ENCODE results near the gene RAP1B.

RAP1B gene

DNA sequence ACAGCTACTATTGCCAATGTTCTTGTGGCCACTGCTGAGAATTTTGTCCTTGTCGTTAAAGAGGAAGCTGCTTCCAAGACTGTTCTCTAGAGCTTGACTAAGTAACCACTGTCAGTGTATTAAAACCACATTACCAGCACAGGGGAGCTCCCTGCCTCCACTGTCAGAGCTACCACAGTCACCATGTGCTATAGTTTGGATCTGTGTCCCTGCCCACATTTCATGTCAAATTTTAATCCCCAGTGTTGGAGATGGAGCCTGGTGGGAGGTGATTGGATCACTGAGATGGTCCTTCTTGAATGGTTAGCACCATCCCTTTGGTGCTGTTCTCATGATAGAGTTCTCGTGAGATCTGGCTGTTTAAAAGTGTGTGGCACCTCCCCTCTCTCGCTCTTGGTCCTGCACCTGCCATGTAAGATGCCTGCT lies 23.2 kb upstream of the RAP1B start:
- in situ Hi-C loops (cut with HindIII; ENCODE audit: low pct_unique_long_range_greater_than_20kb, low sequenced_read_pairs) = no loop called here
- TF ChIP-seq JUND (IDR thresholded peaks at IDR 0.05; ENCODE audit: low read depth) = no peak
- no peak for DNase-seq (ENCODE audit: low read depth in 1 of 2, low spot score in 1 of 2)

DNA sequence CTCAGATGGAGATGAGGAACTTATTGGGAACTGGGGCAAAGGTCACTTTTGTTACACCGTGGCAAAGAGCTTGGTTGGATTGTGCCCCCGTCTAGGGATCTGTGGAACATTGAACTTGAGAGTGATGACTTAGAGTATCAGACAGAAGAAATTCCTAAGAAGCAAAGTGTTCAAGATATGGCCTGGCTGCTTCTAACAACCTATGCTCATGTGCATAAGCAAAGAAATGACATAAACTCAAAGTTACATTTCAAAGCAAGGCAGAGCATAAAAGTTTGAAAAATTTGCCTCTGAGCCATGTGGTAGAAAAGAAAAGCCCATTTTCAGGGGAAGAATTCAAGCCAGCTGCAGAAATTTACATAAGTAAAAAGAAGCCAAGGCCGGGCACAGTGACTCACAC lies 21.5 kb upstream of the RAP1B start:
- in situ Hi-C loops (cut with HindIII; ENCODE audit: low pct_unique_long_range_greater_than_20kb, low sequenced_read_pairs) = no loop called here
- no peak for DNase-seq (ENCODE audit: low read depth in 1 of 2, low spot score in 1 of 2)
- no peak for TF ChIP-seq JUND (IDR thresholded peaks at IDR 0.05; ENCODE audit: low read depth)

DNA sequence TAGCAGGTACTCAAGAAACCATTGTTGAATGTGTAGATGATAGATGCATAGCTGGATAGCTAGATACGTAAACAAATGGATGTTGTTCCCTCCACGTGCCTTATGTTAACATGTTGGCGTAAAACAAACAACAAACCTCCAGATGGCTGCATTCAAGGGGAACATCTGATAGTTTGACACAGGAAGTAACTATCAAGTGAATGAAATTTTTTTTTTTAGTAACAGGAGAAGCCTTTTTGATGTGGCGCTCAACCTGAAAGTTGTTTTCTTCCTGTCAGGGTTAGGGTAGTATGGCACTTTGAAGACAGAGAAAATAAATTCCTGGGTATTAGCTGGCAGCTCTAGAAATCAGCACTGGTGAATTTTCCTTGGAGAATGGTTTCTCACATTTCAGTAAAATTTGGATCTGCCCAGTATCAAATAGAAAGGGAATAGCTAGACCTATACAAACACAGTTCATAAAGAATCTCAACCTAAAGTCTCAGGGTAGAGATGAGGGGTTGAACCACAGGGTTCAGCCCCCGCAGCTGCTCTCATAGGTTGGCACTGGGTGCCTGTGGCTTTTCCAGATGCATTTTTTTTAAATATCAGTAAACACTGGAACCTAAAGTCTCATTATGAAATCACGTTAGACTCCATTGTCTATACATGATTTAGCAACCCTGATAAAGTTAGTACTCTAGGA lies 18.8 kb upstream of the RAP1B start:
- no peak for TF ChIP-seq JUND (IDR thresholded peaks at IDR 0.05; ENCODE audit: low read depth)
- DNase-seq (ENCODE audit: low read depth in 1 of 2, low spot score in 1 of 2) = no peak
- in situ Hi-C loops (cut with HindIII; ENCODE audit: low pct_unique_long_range_greater_than_20kb, low sequenced_read_pairs) = no loop called here

DNA sequence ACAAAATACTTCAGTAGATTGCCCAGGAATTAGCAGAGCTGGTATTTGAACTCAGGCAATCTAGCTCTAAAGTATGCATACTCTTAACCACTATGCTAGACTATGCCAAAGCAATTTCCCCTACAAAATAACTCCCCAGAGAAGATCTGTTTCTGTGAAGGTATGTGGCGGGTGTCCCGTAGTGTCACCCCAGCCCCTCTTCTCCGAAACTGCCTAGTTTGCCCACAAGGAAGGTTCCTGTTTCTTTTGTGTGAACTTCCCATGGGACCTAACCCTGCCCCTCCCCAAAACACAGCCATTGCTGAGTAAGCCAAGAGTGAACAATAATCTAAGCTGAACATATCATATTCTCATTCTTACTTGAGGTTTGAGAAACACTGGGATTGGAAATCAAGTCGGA lies 15.5 kb upstream of the RAP1B start:
- in situ Hi-C loops (cut with HindIII; ENCODE audit: low pct_unique_long_range_greater_than_20kb, low sequenced_read_pairs) = no loop called here
- no peak for DNase-seq (ENCODE audit: low read depth in 1 of 2, low spot score in 1 of 2)
- TF ChIP-seq JUND (IDR thresholded peaks at IDR 0.05; ENCODE audit: low read depth) = no peak

DNA sequence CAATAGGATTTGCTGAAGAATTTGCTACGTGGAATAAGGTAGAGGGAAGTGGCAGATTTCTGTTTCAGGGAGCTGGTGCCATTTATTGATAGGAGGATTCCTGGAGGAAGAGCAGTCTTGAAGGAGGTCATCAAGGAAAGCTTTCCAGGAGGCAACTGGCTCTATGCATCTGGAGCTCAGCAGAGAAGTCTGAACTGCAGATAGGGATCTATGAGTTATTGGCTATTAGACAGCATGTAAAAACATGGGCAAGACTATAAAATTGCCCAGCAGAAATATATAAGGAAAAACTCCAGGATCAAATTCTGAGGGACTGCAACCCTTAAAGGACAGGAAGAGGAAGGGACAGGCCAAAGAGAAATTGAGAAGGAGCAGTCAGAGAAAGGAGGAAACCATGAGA lies 8.9 kb upstream of the RAP1B start:
- TF ChIP-seq JUND (IDR thresholded peaks at IDR 0.05; ENCODE audit: low read depth) = no peak
- DNase-seq (ENCODE audit: low read depth in 1 of 2, low spot score in 1 of 2) = no peak
- in situ Hi-C loops (cut with HindIII; ENCODE audit: low pct_unique_long_range_greater_than_20kb, low sequenced_read_pairs) = no loop called here

DNA sequence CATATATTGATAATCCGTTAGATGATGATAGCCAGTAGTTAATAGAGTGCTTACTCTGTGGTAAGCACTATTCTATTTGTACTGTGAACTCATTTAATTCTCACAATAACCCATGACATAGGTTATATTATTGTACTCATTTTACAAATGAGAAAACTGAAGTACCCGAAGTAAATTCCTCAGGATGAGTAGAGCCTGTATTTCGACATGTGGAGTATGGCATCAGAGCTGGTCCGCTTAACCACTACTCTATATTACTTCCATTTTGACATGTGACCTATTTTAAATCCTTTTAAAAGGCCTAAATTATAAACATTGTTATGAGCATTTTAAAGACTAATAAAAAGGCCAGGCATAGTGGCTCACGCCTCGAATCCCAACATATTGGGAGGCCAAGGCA lies 8.0 kb upstream of the RAP1B start:
- DNase-seq (ENCODE audit: low read depth in 1 of 2, low spot score in 1 of 2) = no peak
- in situ Hi-C loops (cut with HindIII; ENCODE audit: low pct_unique_long_range_greater_than_20kb, low sequenced_read_pairs) = no loop called here
- TF ChIP-seq JUND (IDR thresholded peaks at IDR 0.05; ENCODE audit: low read depth) = no peak

DNA sequence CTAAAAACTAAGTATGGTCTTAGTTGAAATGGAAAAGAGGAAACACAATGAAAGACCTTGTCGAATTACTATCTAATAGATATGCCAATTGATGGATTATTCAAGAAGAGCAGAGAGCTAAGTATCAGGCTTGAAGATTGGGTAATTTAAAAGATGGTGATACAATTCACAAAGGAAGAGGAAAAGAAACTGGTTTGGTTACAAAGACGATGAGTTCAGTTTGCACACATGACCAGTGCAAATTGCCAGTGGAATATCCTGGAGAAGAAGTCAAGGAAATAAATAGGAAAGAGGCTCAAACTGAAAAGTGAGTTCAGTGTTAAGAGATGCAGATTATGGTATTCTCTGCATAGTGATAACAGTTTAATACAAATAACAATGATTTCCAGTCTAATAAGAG lies 2.5 kb upstream of the RAP1B start:
- in situ Hi-C loops (cut with HindIII; ENCODE audit: low pct_unique_long_range_greater_than_20kb, low sequenced_read_pairs) = no loop called here
- peak in 1 of 2 experiments; percentile 55 for DNase-seq (ENCODE audit: low read depth in 1 of 2, low spot score in 1 of 2)
- no peak for TF ChIP-seq JUND (IDR thresholded peaks at IDR 0.05; ENCODE audit: low read depth)

DNA sequence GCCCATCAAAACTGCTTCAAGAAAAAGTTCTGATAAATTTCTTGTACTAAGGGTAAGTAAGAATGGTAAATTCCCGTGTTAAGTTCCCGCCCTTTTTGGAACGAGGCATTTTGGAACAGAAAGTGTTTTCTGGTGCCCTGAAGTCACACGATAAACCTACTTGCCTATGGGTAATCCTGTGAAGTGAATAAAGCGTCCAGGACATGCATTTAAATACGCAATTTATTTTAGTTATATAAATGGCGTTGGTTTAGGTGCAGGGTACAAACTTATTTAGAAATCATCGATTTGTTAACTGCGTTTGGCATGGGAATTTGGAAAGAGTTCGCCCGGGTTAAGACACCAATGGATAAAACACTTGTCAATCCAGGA lies 715 bp upstream of the RAP1B start:
- no peak for TF ChIP-seq JUND (IDR thresholded peaks at IDR 0.05; ENCODE audit: low read depth)
- in situ Hi-C loops (cut with HindIII; ENCODE audit: low pct_unique_long_range_greater_than_20kb, low sequenced_read_pairs) = no loop called here
- DNase-seq (ENCODE audit: low read depth in 1 of 2, low spot score in 1 of 2) = no peak

DNA sequence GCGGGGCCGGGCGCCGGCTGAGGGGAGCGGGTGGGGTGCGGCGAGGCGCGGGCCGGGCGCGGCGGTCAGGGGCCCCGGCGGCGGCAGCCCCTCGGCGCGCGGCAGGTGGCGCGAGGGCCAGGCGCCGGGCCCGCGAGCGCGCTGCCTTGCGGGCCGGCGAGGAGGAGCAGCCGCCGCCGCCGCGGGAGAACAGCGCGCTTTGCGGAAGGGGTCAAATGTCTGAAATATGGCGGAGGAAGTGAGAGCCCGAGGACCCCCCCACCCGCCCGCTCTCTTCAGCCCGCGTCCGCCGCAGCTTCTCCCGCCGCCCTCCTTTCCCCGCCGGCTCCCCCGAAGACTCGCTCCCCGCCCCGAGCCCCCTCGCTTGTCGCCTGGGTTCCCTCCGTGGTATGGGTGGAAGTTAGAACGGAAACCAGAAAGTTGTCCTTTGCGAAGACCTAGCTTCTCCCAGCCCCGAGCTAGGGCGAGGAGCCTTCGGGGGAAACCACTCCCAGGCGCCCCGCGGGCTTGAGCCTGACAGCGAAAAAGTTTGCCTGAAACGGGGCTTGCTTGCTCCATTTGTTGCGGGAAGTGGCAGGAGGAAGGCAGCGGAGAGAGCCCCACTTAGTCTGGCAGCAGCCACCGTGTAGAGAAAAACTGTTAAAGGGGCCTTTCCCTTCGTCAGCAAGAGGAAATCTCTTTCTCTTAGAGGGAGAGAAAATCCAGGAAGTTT lies 551 bp downstream of the RAP1B start:
- no peak for TF ChIP-seq JUND (IDR thresholded peaks at IDR 0.05; ENCODE audit: low read depth)
- in situ Hi-C loops (cut with HindIII; ENCODE audit: low pct_unique_long_range_greater_than_20kb, low sequenced_read_pairs) = no loop called here
- DNase-seq (ENCODE audit: low read depth in 1 of 2, low spot score in 1 of 2) = peak; percentile 29 to 57

DNA sequence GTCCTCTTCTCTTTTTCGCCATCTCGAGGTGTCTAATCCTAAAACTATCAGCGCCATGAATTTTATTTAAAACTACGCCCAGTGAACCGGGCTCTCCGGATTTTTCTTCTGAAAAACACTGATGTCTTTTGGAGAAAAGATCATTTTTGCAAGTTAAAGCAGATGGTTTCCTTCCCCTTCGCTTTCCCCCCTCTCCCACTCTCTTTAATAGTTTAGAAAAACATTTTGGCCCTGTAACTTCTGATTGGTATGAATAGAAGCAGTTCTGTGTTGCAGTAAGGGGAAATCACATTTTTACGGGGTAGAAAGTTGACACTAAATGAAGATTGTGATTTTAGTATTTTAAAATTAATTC lies 1.1 kb downstream of the RAP1B start:
- TF ChIP-seq JUND (IDR thresholded peaks at IDR 0.05; ENCODE audit: low read depth) = no peak
- no peak for DNase-seq (ENCODE audit: low read depth in 1 of 2, low spot score in 1 of 2)
- in situ Hi-C loops (cut with HindIII; ENCODE audit: low pct_unique_long_range_greater_than_20kb, low sequenced_read_pairs) = no loop called here

DNA sequence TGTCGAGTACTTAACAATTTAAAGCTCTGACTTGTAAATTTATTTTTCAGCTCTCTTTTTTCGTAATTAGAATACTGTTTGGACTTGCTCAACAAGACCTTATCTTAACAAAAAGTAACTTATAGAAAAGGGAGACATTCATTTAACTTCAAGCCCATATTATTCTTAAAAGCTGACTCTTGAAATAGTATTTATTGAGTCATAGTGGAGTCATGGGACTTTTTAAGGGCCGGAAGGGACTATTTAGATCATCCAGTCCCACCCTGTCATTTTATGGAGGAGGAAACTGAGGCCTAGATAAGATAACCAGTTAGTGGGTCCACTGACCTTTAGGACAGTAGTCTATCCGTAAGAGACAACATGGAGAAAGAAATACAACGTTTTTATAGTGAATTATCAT lies 1.5 kb downstream of the RAP1B start:
- no peak for TF ChIP-seq JUND (IDR thresholded peaks at IDR 0.05; ENCODE audit: low read depth)
- in situ Hi-C loops (cut with HindIII; ENCODE audit: low pct_unique_long_range_greater_than_20kb, low sequenced_read_pairs) = no loop called here
- no peak for DNase-seq (ENCODE audit: low read depth in 1 of 2, low spot score in 1 of 2)

DNA sequence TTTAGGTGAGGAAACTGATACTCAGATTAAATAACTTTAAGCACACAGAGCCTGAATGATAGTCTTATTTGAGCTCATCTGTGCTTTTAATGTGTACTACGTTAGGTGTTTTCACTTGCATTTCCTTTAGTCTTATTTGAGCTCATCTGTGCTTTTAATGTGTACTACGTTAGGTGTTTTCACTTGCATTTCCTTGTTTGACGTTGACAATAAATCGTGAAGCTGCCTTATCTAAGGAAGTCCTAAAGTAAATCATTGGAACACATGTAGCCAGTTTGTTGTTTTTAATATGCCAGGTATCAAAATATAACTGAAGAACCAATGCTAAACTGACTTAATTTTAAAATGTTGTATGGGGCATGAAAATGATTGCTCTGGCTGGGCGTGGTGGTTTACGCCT lies 2.0 kb downstream of the RAP1B start:
- in situ Hi-C loops (cut with HindIII; ENCODE audit: low pct_unique_long_range_greater_than_20kb, low sequenced_read_pairs) = no loop called here
- DNase-seq (ENCODE audit: low read depth in 1 of 2, low spot score in 1 of 2) = no peak
- no peak for TF ChIP-seq JUND (IDR thresholded peaks at IDR 0.05; ENCODE audit: low read depth)

DNA sequence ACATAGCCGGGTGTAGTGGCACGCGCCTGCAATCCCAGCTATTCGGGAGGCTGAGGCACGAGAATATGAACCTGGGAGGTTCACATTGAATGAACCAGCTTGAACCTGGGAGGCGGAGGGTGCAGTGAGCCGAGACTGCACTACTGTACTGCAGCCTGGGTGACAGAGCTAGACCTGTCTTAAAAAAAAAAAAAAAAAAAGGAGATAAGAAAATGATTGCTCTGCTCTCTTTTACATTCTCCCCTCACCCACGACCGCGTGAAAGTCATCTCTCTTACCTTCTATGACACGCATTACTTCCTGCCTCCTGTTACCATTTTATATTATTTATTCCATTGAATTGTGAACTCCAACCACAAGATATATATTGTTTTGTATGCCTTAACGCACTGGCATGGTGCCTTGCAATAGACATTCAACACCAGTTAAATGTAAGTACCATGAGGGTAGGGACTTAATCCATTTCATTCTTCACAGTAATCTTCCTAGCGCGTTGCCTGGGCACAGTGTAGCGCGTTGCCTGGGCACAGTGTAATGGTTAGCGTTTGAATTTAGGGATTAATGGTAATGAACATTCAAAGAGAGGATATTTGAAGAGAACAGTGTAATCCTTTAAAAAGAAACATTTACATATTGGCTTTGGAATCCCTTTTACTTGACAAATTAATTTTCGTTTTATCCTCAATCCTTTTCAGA lies 2.7 kb downstream of the RAP1B start:
- in situ Hi-C loops (cut with HindIII; ENCODE audit: low pct_unique_long_range_greater_than_20kb, low sequenced_read_pairs) = no loop called here
- no peak for DNase-seq (ENCODE audit: low read depth in 1 of 2, low spot score in 1 of 2)
- TF ChIP-seq JUND (IDR thresholded peaks at IDR 0.05; ENCODE audit: low read depth) = no peak
